Measurements from ENCODE around the gene NOL8.

The NOL8 gene

DNA sequence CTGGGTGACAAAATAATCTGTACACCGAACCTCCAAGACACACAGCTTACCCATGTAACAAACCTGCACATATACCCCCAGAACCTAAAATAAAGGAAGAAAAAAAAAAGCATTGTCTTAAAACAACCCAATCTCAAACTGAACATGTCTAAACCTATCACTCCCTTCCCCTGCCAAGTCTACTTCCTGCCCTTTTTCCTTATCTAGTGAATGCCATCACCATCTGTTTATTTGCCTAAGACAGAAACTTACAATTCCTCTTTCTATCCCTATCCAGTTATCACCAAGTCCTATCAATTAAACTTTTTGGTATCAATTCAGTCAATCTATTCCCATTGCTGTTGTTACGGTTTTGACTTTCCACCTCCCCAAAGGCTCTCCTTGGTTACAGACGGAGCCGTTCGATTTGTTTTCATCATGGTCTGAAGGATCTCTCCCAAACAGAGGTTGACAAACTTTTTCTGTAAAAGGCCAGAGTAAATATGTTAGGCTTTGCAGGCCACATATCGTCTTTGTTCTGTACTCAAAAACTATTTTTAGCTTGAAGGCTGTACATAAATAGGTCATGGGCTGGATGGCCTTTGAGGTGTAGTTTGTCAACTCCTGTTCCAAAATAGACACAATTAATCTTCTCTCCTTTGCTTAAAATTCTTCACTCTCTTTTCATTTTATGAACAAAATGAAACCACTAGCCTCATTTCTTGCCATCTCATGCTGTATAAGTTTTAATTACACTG is 12.1 kb downstream of the NOL8 start:
- no peak for DNase-seq (ENCODE audit: low read depth in 2 of 2, low spot score in 1 of 2)

DNA sequence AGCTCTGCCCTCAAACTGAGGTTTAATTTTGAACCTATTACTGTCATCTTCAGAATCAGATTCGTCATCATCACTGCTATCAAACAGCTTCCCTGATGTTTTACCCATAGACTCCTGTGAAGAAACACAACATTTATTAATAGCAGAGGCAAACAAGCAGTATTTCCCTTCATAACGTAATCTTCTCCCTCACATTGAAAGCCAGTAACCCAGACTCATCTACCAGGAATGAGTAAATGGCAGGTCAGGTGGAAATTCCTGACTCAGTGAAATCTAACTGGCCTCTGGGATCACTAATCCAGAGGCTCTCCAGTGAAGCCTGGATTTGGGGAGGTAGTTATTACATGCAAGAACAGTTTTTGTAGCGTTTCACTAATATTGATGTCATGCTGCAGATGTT is 14.6 kb downstream of the NOL8 start:
- no peak for DNase-seq (ENCODE audit: low read depth in 2 of 2, low spot score in 1 of 2)

DNA sequence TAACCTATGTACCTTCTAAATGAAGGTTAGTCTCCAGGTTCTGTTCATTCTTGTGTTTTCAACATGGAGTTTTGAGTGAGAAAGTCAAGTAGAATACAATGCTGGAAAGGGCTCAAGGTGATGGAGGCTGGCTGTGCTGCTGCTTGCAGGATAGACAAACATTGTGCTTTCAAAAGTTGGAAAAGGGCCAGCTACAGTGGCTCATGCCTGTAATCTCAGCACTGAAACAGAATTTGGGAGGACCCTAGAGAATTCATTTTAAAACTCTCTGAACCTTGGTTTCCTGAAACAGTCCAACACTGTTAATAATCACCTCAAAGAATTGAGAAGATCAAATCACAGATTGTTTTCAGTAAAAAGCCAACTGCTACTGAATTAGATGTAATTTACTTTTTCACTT is 16.3 kb downstream of the NOL8 start:
- DNase-seq (ENCODE audit: low read depth in 2 of 2, low spot score in 1 of 2): no peak

DNA sequence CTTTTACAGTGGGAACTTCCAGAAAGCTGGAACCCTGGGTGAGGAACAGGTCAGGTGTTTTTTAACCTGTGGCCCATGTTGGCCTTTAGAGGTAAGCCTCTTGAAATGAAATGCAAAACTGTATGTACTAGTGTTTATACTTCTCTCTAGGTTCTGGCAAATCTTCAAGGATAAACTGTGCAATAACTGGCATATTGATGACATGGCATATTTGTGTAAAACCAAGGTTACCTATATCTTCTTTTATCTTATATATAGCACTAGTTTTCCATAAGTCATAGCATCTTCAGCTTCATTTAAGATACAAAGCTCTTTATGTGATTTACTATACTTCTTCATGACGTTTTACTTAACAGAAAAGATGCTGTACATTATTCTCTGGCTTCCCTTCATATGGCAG is 24.2 kb downstream of the NOL8 start:
- DNase-seq (ENCODE audit: low read depth in 2 of 2, low spot score in 1 of 2): no peak

DNA sequence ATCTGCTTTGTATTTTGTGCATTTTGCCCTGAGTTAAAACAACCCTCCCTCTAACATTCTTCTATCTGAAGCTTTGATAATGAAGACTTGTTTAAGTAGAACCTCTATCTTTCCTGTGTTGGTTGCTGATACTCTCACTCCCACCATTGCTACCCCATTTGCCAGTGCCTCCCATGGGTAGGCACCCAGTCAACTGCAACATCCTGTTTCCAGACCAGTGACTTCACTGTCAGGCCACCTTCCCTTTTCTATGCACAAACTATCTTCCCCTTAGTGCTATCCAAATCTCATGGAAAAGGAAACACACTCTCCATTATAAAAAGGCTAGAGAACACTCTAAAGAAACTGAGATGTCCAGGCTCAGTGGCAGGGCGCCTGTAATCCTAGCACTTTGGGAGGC is 26.0 kb downstream of the NOL8 start:
- DNase-seq (ENCODE audit: low read depth in 2 of 2, low spot score in 1 of 2): no peak

DNA sequence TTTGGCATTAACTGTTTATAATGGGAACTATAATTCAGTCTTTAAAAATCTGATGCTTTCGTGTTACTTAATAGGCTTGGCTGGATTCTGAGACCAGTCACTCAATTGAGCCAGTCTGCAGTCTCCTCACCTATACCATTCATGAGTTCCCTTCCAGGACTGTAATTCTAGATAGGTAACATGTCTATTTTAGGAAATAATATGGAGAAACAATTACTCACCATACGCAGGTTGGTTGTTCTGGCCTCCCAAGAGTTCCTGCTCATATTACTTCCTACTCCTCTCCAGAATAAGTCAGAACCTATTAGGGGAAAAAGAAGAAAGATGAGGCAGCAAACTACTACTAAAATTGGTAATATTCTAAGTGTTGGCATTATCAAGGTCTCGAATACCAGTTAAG is 27.1 kb downstream of the NOL8 start:
- DNase-seq (ENCODE audit: low read depth in 2 of 2, low spot score in 1 of 2): no peak

DNA sequence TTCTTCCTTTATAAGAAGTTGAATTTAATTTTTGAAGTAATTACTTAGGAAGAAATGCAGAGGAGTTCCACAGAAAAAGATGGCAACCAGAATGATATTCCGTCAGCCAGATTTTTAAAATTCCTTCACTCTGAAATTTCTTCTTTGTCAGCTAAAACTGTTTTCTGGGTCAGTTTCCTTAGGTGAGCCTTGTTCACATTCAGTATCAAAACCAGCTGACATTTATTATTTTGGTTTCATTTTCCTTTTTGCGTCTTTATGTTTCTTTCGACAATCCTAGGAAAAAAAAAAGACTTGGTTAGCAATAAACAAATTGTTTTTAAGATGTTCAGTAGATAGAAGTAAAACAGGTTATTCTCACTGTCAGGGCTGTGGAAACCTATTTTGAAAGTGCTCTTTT is 27.5 kb downstream of the NOL8 start:
- no peak for DNase-seq (ENCODE audit: low read depth in 2 of 2, low spot score in 1 of 2)

DNA sequence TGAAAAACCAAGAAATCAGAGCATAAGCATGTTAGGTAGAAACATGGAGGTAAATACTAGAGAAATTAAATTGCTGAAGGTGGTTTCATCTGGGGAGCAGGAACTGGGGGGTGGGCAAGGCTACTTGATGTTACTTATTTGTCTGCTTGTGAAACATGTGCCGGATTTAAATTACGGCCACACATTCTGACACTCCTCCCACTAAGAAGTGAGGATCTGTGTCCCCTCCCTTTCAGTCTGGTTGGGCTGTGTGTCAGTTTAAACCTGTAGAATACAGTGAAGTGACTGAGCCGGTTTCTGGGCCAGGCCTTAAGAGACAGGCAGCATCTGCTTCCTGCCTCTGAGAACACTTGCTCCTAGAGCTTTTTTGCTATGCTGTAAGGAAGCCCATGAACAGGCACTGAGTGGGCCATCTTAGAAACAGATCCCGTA is 29.3 kb downstream of the NOL8 start:
- no peak for DNase-seq (ENCODE audit: low read depth in 2 of 2, low spot score in 1 of 2)

DNA sequence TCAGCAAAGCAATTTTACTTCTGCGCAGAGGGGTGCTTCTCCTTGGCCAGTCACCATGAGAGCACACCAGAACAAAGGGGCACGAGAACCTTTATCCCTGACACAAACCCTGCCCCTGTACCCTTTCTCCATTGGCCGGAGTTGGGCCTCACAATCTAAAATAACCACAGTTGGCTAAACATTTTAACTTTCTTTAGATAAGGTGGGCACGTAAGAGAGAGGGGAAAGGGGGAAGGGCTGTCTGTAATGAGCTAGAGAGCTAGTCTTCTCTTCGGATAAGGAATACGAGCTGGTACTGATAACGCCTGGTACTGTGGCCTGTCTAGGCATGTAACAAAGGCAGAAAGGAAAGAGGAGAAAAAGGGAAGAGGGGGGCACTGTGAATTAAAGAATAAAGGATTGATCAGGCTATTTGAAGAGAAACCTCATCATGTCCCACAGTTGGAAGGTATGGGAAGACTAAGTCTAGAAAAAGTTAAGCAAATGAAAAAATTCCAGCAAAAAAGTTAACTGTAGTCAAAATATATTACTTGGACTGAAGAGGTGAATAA is 29.8 kb downstream of the NOL8 start:
- no peak for DNase-seq (ENCODE audit: low read depth in 2 of 2, low spot score in 1 of 2)

DNA sequence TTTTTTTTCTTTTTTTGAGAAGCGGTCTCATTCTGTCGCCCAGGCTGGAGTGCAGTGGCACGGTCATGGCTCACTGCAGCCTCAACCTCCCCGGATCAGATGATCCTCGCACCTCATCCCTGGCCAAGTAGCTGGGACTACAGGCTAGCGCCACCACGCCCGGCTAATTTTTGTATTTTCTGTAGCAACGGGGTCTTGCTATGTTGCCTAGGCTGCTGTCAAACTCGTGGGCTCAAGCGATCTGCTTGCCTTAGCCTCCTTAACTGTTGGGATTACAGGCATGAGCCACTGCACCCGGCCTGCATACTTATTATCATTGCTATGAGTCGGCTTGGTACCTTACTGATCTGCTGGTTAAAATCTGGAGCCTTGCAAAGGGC is 30.9 kb downstream of the NOL8 start:
- no peak for DNase-seq (ENCODE audit: low read depth in 2 of 2, low spot score in 1 of 2)

DNA sequence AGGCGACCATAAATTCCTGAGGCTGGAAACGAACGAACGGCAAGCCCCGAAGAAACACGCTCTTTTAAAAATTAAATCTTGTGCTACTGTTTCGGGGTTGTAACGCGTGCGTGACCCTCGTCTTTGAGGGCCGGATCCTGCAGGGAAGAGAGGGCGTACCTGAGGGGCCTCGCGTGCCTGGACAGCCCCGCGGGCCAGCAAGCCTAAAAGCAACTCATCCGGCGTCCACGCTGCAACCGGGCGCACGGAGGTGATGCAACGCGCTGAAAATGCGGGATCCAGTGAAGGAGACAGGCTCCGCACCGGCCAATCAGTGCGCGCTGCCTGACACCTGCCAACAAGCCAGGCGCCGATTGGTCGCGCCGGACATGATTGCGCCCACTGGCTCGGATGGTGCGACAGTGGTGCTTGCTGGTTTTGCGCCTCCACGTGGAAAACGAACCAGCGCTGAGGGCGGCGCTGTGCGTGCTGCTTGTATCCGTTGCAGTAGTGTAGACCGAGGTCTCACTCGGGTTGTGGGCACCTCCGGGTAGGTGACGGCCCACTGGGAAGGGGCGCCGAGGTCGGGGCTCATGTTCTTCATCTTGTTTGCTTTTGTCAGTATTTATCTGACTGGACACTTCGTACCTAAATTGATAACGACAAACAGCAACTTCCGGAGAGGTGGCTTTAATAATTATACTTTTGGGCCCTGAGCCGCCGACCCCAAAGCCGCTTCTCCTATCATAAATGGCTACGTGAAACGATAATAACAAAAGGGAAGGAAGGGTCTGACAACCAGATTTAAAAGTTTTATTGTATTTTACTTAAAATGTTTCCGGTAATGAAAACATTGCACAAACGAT is 31.5 kb downstream of the NOL8 start, which contains the start of gene IARS1:
TSS of gene IARS1 (minus strand) at position 246 of the 845 bp plus-strand sequence. CDS start 4,278 bp downstream, outside the sequence.
- DNase-seq (ENCODE audit: low read depth in 2 of 2, low spot score in 1 of 2): peak; percentile 99 to 100

DNA sequence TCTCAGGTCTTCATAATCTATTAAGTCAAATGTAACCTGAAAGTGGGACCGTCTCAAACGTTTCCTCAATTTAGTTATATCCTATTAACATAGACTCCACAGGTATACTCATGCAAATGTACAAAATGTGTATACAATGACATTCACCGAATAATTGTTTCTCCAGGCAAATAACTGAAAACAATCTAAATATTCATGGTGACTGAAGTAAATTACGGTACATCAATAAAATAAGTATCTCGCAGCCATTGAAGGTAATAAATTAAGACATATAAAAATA is 32.1 kb downstream of the NOL8 start:
- DNase-seq (ENCODE audit: low read depth in 2 of 2, low spot score in 1 of 2): no peak

DNA sequence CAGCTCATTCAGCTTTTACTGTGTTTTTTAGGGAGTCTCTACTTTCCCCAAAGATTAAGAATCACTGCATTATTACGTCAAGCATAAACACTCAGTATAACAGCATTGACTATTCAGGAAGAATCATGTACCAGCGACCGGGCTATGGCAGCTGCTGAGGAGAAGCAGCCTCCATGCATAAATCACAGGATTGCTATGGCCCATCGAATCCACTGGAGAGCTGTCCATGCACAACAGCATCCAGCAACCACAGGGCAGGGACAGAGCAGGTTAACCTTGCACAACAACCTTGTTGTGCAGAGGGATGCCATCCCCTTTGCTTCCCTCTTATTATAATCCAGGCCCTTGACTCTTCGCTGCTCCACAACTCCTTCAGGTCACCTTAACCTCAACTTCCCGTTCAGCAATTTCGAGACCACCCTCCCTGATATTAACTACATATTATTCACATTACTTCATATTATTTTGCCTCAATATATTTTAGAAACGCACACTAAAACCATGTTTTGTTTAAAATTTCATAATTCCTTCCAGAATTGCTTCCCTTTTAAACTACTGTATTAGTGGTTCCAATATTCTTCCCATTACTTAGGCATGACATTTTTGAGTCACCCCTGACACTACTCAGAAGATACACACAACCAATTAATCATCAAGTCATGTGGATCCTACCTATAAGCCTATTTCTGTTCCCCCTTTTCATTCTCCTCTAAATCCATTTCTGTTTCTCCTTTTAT is 32.6 kb downstream of the NOL8 start:
- no peak for DNase-seq (ENCODE audit: low read depth in 2 of 2, low spot score in 1 of 2)

DNA sequence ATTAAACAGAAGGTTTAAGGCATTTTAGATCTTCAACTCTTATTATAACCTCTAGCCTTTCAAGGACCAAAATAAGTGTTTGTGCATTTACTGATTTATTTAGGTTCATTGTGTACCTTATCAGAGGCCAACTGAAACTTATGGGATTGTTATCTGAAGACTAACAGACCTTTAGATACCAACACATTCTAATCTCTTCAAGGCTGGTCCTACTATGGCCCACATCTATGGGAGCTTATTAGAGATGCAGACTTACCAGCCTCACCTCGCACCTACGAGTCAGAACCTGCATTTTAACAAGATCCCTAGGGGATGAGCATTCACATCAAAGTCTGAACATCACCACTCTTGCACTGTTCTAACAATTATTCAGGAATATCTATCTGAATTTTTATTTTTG is 33.6 kb downstream of the NOL8 start:
- no peak for DNase-seq (ENCODE audit: low read depth in 2 of 2, low spot score in 1 of 2)

DNA sequence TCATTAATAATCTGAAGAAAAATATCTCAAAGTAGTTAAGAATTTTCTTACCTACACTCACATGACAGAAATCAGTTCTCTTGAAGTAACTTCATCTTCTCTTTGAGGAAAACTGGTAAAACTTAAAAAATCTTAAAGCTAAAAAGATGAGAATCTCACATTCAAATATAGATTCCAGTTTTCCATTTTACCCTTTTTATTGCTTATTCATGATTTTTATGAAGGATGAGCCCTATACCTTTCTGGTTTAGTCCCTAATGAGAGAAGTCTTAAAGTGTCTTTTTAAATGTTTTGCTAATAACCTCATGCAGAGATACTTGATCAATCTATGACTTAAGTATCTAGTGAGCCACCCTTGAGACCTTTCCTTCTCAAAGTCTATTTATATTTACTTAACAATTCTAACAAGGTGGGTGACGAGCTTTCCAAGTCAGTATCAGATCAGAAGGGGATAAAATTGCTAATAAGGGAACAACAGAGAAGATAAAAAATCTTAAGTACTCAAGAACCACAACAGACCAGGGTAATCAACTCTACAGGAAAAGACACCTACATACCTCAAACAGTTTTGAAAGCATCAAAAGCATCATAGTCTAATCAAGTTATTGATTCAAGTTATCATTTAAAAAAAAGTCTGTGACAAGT is 34.2 kb downstream of the NOL8 start:
- DNase-seq (ENCODE audit: low read depth in 2 of 2, low spot score in 1 of 2): no peak

DNA sequence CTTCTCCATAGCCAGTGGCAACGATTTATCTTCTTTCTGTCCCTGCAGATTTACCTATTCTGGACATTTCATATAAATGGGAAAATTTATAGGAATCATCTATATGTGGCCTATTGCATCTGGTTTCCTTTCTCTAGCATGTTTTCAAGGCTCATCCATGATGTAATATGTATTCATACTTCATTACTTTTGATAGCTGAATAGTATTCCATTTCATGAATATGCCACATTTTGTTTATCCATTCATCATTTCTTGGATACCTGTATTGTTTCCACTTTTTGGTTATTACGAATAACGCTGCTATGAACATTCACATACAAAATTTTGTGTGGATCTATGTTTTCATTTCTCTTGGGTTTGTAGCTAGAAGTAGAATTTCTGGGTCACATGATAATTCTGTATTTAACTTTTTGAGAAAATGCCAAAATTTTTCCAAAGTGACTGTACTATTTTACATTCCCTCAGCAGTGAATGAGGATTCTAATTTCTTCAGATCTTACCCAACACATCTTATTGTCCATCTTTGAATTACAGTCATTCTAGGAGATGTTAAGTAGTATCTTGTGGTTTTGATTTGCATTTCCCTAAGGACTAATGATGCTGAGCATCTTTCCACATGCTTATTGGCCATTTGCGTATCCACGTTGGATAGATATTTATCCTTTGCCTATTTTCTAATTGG is 35.3 kb downstream of the NOL8 start:
- no peak for DNase-seq (ENCODE audit: low read depth in 2 of 2, low spot score in 1 of 2)

DNA sequence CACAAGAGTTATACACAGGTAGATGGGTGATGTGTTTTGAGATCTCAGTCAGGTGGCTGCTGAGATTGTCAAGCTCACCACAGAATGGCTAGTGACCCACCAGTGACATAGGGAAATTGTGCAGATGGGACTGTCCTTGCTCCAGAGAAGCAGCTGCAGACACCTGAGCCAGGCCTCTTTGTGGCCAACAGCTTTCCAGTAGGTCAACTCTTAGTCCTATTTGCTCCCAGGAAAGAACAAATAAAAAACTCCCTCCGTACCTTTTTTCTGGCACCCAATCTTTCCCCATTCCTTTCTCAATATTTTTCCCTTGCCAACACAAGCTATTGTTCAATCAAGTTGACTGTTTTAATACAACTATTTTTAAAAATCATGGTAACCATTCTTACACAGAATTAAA is 45.8 kb downstream of the NOL8 start:
- DNase-seq (ENCODE audit: low read depth in 2 of 2, low spot score in 1 of 2): no peak

DNA sequence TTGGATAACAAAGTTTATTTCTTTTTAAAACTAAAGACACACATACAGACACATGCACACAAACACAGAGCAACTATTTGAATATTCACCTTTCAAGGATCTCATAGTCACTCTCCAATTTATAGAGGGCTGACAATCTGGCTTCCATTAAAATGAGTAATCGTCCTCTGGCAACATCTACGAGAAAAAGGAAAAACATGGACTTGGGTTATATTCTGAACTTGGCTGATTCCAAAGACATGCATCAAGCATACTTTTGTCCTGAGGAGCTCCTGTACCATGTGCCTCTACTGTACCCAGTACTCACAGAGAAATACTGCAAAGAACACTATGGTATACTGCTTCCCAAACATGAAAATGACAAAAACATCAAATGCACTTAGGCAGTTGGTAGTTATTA is 47.0 kb downstream of the NOL8 start:
- no peak for DNase-seq (ENCODE audit: low read depth in 2 of 2, low spot score in 1 of 2)

DNA sequence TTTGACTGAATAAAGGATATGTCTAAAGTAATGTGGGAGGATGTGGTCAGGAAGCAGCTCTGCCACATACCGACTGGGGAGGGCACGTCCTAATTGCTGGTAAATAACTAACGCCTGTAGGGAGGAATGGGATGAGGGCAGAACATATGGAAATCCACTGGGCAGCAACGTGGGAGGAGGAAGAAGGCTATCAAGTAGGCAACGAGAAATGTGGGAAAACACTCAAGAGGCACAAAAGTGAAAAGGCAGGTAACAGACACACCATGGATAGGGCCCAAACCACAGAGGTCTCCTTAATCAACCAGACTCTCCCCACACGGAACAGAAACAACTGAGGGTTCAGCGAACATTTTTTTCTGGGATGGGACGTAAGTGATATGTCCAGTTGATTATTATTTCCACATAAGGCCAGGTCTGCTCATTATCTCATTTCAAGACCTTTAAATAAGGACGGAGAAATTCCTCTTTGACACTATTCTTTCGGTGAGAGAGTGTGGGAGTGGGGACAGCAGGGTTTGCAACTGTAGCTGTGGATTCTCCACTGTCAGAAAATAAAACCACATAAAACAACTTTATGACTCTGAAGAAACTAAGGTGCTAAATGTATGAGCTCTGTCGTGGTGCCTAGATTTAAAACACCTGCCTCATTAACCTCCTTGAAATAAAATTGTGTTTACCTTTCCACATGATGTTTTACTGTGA is 48.7 kb downstream of the NOL8 start:
- DNase-seq (ENCODE audit: low read depth in 2 of 2, low spot score in 1 of 2): no peak

DNA sequence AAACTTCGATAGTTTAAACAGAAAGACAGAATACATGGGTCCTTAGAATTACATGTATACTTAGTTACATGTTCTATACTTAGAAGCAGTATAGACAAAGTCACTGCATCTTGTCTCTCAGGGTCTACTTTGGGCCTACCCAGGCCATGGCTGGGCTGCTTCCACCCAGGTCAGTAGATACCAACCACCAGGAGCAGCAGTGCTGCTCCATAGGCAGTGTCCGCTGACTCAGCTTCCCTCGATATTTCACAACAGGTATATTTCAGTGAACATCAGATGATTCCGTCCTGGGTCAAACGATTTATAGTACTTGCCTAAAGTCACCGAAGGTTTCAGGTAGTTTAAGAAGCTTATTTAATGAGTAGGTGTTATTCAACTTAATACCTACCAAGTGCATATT is 49.6 kb downstream of the NOL8 start:
- no peak for DNase-seq (ENCODE audit: low read depth in 2 of 2, low spot score in 1 of 2)

All from stimulated activated CD8-positive, alpha-beta memory T cell treated with anti-CD3 and anti-CD28 coated beads, Interleukin-4, amount 100 ng/mL, for 1 hour (primary cell).